Measurements from ENCODE around the gene KIF7.

GRCh38 chr15:89642106-89642505 is 13.2 kb downstream of the KIF7 start:
- TF ChIP-seq, protein P1, sequence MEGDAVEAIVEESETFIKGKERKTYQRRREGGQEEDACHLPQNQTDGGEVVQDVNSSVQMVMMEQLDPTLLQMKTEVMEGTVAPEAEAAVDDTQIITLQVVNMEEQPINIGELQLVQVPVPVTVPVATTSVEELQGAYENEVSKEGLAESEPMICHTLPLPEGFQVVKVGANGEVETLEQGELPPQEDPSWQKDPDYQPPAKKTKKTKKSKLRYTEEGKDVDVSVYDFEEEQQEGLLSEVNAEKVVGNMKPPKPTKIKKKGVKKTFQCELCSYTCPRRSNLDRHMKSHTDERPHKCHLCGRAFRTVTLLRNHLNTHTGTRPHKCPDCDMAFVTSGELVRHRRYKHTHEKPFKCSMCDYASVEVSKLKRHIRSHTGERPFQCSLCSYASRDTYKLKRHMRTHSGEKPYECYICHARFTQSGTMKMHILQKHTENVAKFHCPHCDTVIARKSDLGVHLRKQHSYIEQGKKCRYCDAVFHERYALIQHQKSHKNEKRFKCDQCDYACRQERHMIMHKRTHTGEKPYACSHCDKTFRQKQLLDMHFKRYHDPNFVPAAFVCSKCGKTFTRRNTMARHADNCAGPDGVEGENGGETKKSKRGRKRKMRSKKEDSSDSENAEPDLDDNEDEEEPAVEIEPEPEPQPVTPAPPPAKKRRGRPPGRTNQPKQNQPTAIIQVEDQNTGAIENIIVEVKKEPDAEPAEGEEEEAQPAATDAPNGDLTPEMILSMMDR (IDR thresholded peaks at IDR 0.05) = no peak
- TF ChIP-seq POLR2A (IDR thresholded peaks at IDR 0.05; ENCODE audit: low read depth) = no peak

Data from esophagus muscularis mucosa (tissue), 3 donors.